K562 (cell line): ENCODE results near the gene GALR3. TPM values are rescaled to one million over a fixed set of nuclear protein-coding genes. Genes with fewer than 3 reads are reported as not detected.

Experiments
- ATAC-seq: fragments of 200-7000 bp; cut with Tn5 transposase; 3 replicates; pipeline ENCODE4 v1.9.1; 2020; ENCODE audit warnings: moderate library complexity
- BruUV-seq: library from RNA; stranded (reverse); fragments of 400-500 nt; replicated peaks from 2 replicates; lab custom pipeline; 2021; lab: Mats Ljungman, UMichigan
- CTCF ChIA-PET: fragments of 300-600 bp; formaldehyde crosslinking; extraction: SDS; loops from one replicate; lab custom pipeline; 2021; ENCODE audit warnings: low intra/inter-chr PET ratio; lab: Yijun Ruan, JAX
- POLR2A ChIA-PET: fragments of 300-600, 350-650 bp; sonication (Branson Sonifier 250); formaldehyde crosslinking; extraction: SDS; loops from one replicate; lab custom pipeline; 2021; ENCODE audit warnings: antibody characterized with exemption, inconsistent platforms; lab: Yijun Ruan, JAX
- DNase-seq, 4 experiments: peaks; one replicate each; pipeline versions ENCODE4 v3.0.0 to v3.0.0-alpha.2; 2011 to 2018; ENCODE audit warnings: low spot score in 3 of 4, mixed read lengths in 3 of 4; ENCODE audit errors: extremely low read depth in 1 of 4
- FAIRE-seq: peaks from 2 replicates; lab custom pipeline; 2011; peaks lifted over from hg19 to GRCh38; lab: Jason Lieb, UNC
- H2AFZ ChIP-seq: 2 replicates; pipeline ENCODE4 v1.6.0; 2011; ENCODE audit warnings: low read depth, low read length, control low read depth, inconsistent platforms
- H3K27ac ChIP-seq: fragments of 200-600 bp; 3 replicates; pipeline ENCODE4 v1.8.0; 2011; ENCODE audit warnings: low read depth, mild to moderate bottlenecking, control low read depth, inconsistent platforms, low read length, moderate library complexity, mixed read lengths; ENCODE audit errors: extremely low read depth
- H3K27me3 ChIP-seq, 2 experiments: fragments of 300-600 bp in 1 of 2; 2 replicates in 1 of 2; 3 replicates in 1 of 2; pipeline versions ENCODE4 v1.6.0 to v1.8.0; 2011; ENCODE audit warnings: inconsistent platforms in 2 of 2, low read length in 2 of 2, mild to moderate bottlenecking in 1 of 2, mixed read lengths in 1 of 2, moderate library complexity in 1 of 2; ENCODE audit not compliant: control insufficient read depth in 2 of 2, insufficient read depth in 2 of 2
- H3K36me3 ChIP-seq: fragments of 300-600 bp; 3 replicates; pipeline ENCODE4 v1.8.0; 2011; ENCODE audit warnings: mild to moderate bottlenecking, low read length, inconsistent platforms; ENCODE audit not compliant: control insufficient read depth, insufficient read depth
- H3K4me1 ChIP-seq, 2 experiments: fragments of 200-600 bp in 1 of 2; replicated peaks in 1 of 2; 2 replicates in 1 of 2; 3 replicates in 1 of 2; pipeline versions ENCODE4 v1.5.1 to v1.8.0; 2011; ENCODE audit warnings: inconsistent platforms in 2 of 2, low read length in 2 of 2, mild to moderate bottlenecking in 1 of 2, mixed read lengths in 1 of 2, moderate library complexity in 1 of 2; ENCODE audit not compliant: control insufficient read depth in 2 of 2, insufficient read depth in 2 of 2
- H3K4me2 ChIP-seq: 2 replicates; pipeline ENCODE4 v1.6.1; 2011; ENCODE audit warnings: low read length, control low read depth, inconsistent platforms, mixed read lengths; ENCODE audit not compliant: insufficient read depth
- H3K4me3 ChIP-seq: fragments of 200-600 bp; sonication (generic), shearing (Covaris generic); 2 replicates; pipeline ENCODE4 v1.5.1; 2016; ENCODE audit warnings: control low read depth, inconsistent platforms
- H3K79me2 ChIP-seq: fragments of 200-600 bp; 3 replicates; pipeline ENCODE4 v1.8.0; 2011; ENCODE audit warnings: low read length, inconsistent platforms; ENCODE audit not compliant: control insufficient read depth, insufficient read depth
- H3K9ac ChIP-seq, 2 experiments: 2 replicates each; pipeline versions ENCODE4 v1.6.0 to v1.6.1; 2011; ENCODE audit warnings: low read depth in 2 of 2, low read length in 2 of 2, control low read depth in 1 of 2, inconsistent platforms in 1 of 2, mild to moderate bottlenecking in 1 of 2, mixed read lengths in 1 of 2; ENCODE audit not compliant: insufficient read depth in 1 of 2
- H3K9me1 ChIP-seq: one replicate; pipeline ENCODE4 v1.6.0; 2011; ENCODE audit warnings: inconsistent platforms, mild to moderate bottlenecking, low read length, moderate library complexity; ENCODE audit not compliant: control insufficient read depth, insufficient read depth
- H3K9me3 ChIP-seq: replicated peaks from 2 replicates; pipeline ENCODE4 v1.5.1; 2011; ENCODE audit warnings: low read depth, low read length, inconsistent platforms; ENCODE audit not compliant: control insufficient read depth, insufficient read depth
- H4K20me1 ChIP-seq: replicated peaks from 2 replicates; pipeline ENCODE4 v1.6.1; 2011; ENCODE audit warnings: low read length, inconsistent platforms, mixed read lengths; ENCODE audit not compliant: control insufficient read depth, insufficient read depth
- IRF2 ChIP-seq: sonication (generic); formaldehyde crosslinking; IDR thresholded peaks from 2 replicates; pipeline ENCODE4 v1.8.1; 2022; ENCODE audit warnings: mild to moderate bottlenecking, missing genetic modification reagents
- NR4A1 ChIP-seq, 2 experiments: fragments of 250-450 bp in 1 of 2; fragments of 450-650 bp in 1 of 2; sonication (Bioruptor Pico) in 1 of 2; IDR thresholded peaks; 2 replicates each; pipeline versions ENCODE4 v1.4.0 to v1.6.1; 2016 to 2020; ENCODE audit warnings: mild to moderate bottlenecking in 2 of 2, missing compliant biosample characterization in 1 of 2, missing genetic modification characterization in 1 of 2, moderate library complexity in 1 of 2
- PHF8 ChIP-seq: fragments of 200-600 bp; sonication (generic); IDR thresholded peaks from 2 replicates; pipeline ENCODE4 v1.6.1; 2012; ENCODE audit warnings: mixed run types, mild to moderate bottlenecking, inconsistent platforms, low read length, moderate library complexity, borderline replicate concordance
- POLR2G ChIP-seq: fragments of 200-400 bp; formaldehyde crosslinking; IDR thresholded peaks from 2 replicates; pipeline ENCODE4 v1.6.1; 2017; ENCODE audit warnings: low read depth, mild to moderate bottlenecking, antibody characterized with exemption, low read length, moderate library complexity
- RAD21 ChIP-seq, 2 experiments: fragments of 250-450 bp in 1 of 2; fragments of 450-650 bp in 1 of 2; sonication (Bioruptor Pico) in 1 of 2; formaldehyde crosslinking in 1 of 2; IDR thresholded peaks in 1 of 2; conservative IDR thresholded peaks in 1 of 2; 2 replicates each; pipeline versions ENCODE4 v1.4.0 to v1.8.0; 2020 to 2022; ENCODE audit warnings: mild to moderate bottlenecking in 2 of 2, moderate library complexity in 1 of 2
- WGBS: fragments of 100-300 bp; shearing (Covaris generic); methylation state at CpG from one replicate; pipeline ENCODE4 v1.1.6; 2016; ENCODE audit warnings: low coverage, mixed read lengths; ENCODE audit not compliant: insufficient coverage; ENCODE audit errors: missing lambda C conversion rate; 5-methylcytosine and 5-hydroxymethylcytosine counted together
- in situ Hi-C: fragments of 300-500 bp; cut with MboI; formaldehyde crosslinking; loops from 4 replicates; pipeline ENCODE4 v1.15.0; 2018; ENCODE audit warnings: inconsistent platforms, mixed read lengths
- intact Hi-C: fragments of 100-400 bp; cut with micrococcal nuclease; formaldehyde crosslinking; loops from 2 replicates; pipeline ENCODE4 v1.14.2; 2022
- polyA plus RNA-seq, 8 experiments: library from polyadenylated mRNA; depleted of rRNA in 4 of 8; stranded (reverse) in 5 of 8; unstranded in 3 of 8; fragments of >200 nt; fragmentation: Nextera tagmentation in 2 of 8; fragmentation: Illumina TruSeq in 1 of 8; extraction: Ambion mirVana in 2 of 8; extraction: Trizol in 1 of 8; gene quantifications; 2 replicates each; pipeline versions ENCODE4 v1.2.1 to v1.2.3, GENCODE V29; 2011 to 2014; ENCODE audit warnings: inconsistent platforms in 1 of 8, missing spikeins in 1 of 8
- total RNA-seq, 7 experiments: library from RNA; depleted of rRNA in 6 of 7; stranded (reverse); fragments of >200 nt in 6 of 7; fragmentation: Illumina TruSeq in 2 of 7; extraction: Trizol in 2 of 7; gene quantifications; 2 replicates each; pipeline versions ENCODE4 v1.2.1 to v1.2.3, GENCODE V29; 2011 to 2021; ENCODE audit warnings: low replicate concordance in 1 of 7

GALR3 gene
- total and polyA plus RNA-seq, 9 of the 15 experiments (the other 6 are each of a cell fraction or from before 2014, with no cell fraction given), result 0.13 TPM; not detected in 8

GRCh38 chr22:37815593-37815992 is 7.6 kb upstream of the GALR3 start:
- Histone ChIP-seq H3K4me3 (no peak overlapping the region), H3K9me1 (no peaks in the 10 kb centered on the region), H3K36me3 (peaks cover 57% of the 10 kb centered on the region; the same call in 2 of the 3 replicates), H3K27me3 (no peaks in the 10 kb centered on the region), H3K79me2 (peaks cover 9% of the 10 kb centered on the region), H3K9ac (no peak overlapping the region), H4K20me1 (no peaks in the 10 kb centered on the region), H3K9me3 (no peaks in the 10 kb centered on the region), H3K4me2 (no peak overlapping the region), H3K4me1 (peaks cover 7 to 14% of the 10 kb centered on the region in 2 experiments; a peak in 4 of 5 replicates), H2AFZ (no peak overlapping the region), H3K27ac (no peak overlapping the region)
- in situ Hi-C loops (loop anchor here (5.0 kb wide), 1 partner anchor 147 kb away; no protein-coding TSS in a partner anchor), intact Hi-C loops (no loop called here)
- TF ChIP-seq NR4A1 (CRISPR knock-in tag; IDR thresholded peaks at IDR 0.05), result no peak
- TF ChIP-seq NR4A1 (tag; IDR thresholded peaks at IDR 0.05), result no peak
- TF ChIP-seq RAD21 (CRISPR knock-in tag; conservative IDR thresholded peaks at IDR 0.05 in 1 of 2, IDR thresholded peaks at IDR 0.05 in 1 of 2), result no peak
- TF ChIP-seq PHF8, result no peak
- TF ChIP-seq IRF2, result no peak
- TF ChIP-seq POLR2G, result 0 out of 2 replicates have a peak, but pooled peaks have one; percentile 25
- ChIA-PET CTCF (no interaction called here), POLR2A (interaction anchor here (0.5 to 5.0 kb wide), 5 partner anchors 7 to 90 kb away, joined by 3 to 34 read pairs (median 3); partner anchors contain the start of genes ANKRD54 and GCAT)
- 73% methylated on average over 3 of the region's 12 CpGs for WGBS
- FAIRE-seq (no peak), ATAC-seq (no peak), DNase-seq (no peak)
- BruUV-seq, result no TSS peak
